ENCODE data around the gene FSTL4. TPM values are rescaled to one million over a fixed set of nuclear protein-coding genes. Genes with fewer than 3 reads are reported as not detected.

FSTL4 gene
- total and polyA plus RNA-seq, 4 donors: 0.42 TPM; not detected in 3

DNA sequence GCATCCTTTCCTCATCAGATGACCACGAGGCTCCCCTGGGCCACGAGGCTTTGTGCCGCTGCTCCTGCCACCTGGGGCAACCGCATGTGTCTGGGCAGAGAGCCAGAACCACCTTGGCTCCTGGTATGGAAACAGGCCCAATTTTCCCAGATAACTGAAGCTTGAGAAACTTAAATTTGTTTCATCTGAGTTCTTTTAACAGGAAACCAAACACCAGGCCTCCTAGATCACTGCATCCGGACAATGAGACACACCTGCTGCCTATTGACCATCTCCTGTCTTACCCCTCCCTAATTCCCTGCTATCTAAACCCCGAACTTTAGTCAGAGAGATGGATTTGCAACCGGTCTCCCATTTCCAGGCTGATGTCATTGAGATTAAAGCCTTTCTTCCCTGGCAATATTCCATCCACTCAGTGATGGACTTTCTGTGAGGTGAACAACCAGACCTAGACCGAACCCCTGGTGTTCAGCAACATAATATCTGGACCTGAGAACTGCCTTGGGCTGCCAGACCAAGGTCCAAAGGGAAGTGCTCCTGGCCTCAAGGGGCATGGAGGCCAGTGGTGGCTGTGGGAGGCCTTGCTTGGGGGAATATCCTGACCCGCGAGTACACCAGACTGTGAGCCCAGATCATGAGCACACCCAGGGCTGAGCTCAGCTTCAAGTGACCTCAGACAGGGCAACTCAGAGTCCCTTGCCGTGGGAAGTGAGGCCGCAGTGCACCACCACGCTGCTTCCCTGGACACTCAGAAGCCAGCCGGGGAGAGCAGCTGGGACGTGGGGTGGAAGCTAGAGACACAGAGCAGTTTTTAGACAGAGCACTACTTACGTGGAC, 360.8 kb downstream of the FSTL4 start:
- 80 to 81% methylated on average over 16 of the region's 16 CpGs for whole genome bisulfite sequencing, 2 donors
- Histone ChIP-seq H3K9me3 (ENCODE audit: control insufficient read depth, low read length) (no peaks in the 10 kb centered on the region), H3K36me3 (ENCODE audit: control insufficient read depth in 1 of 2, insufficient read depth in 2 of 2, low read length in 1 of 2) (no peaks in the 10 kb centered on the region), H3K27ac (ENCODE audit: low read depth in 1 of 2, low read length in 2 of 2) (no peak overlapping the region), H3K4me1 (ENCODE audit: control insufficient read depth in 1 of 2, insufficient read depth in 2 of 2, low read length in 2 of 2) (no peaks in the 10 kb centered on the region), H3K27me3 (ENCODE audit: control insufficient read depth in 1 of 2, insufficient read depth in 2 of 2, low read length in 1 of 2) (no peaks in the 10 kb centered on the region), H3K4me3 (ENCODE audit: low read length in 2 of 2) (no peak overlapping the region)
- peak in 1 of 2 donors; percentile 15 for DNase-seq
- intact Hi-C loops (cut with DNase I): loop anchor here in 1 of 2 donors (5.0 kb wide), 1 partner anchor 139 kb away; no protein-coding TSS in a partner anchor
- no peak for ATAC-seq (ENCODE audit: low FRiP score)

- no peak for ATAC-seq (ENCODE audit: low FRiP score)
- H3K4me3 ChIP-seq (ENCODE audit: low read length in 2 of 2): no peak overlapping the region
- no peaks in the 10 kb centered on the region for H3K9me3 ChIP-seq (ENCODE audit: control insufficient read depth, low read length)
- peak in 1 of 2 donors; percentile 9 for DNase-seq
- no peaks in the 10 kb centered on the region for H3K36me3 ChIP-seq (ENCODE audit: control insufficient read depth in 1 of 2, insufficient read depth in 2 of 2, low read length in 1 of 2)
- no peaks in the 10 kb centered on the region for H3K4me1 ChIP-seq (ENCODE audit: control insufficient read depth in 1 of 2, insufficient read depth in 2 of 2, low read length in 2 of 2)
- H3K27ac ChIP-seq (ENCODE audit: low read depth in 1 of 2, low read length in 2 of 2): no peak overlapping the region
- H3K27me3 ChIP-seq (ENCODE audit: control insufficient read depth in 1 of 2, insufficient read depth in 2 of 2, low read length in 1 of 2): no peaks in the 10 kb centered on the region
- intact Hi-C loops (cut with DNase I): loop anchor here in 1 of 2 donors (5.0 kb wide), 1 partner anchor 138 kb away; no protein-coding TSS in a partner anchor
- WGBS, 2 donors: 81 to 90% methylated on average over 10 of the region's 10 CpGs
These were observed 361.8 kb downstream of the FSTL4 start for GRCh38 chr5:133250527-133250926.

DNA sequence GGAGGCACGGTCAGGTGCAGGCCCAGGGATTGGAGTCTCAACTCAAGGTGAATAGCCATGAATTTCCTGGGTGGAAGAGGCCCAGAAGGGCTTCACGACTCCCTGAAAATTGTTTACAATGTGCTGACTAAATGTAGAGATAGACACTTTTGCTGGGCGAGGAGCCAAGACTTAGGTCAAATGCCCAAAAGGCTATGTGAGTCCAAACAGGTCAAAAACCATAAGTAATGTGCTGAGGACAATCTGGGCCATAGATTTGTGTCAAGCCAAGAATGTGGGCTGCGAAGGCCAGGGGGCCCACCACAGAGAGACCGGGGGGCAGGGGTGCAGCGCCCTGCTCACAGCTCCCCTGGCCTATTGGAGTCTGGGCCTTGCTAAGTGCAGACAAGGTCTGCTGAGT, 362.7 kb downstream of the FSTL4 start:
- ATAC-seq (ENCODE audit: low FRiP score) (no peak), DNase-seq (peak in 1 of 2 donors; percentile 19)
- Histone ChIP-seq H3K36me3 (ENCODE audit: control insufficient read depth in 1 of 2, insufficient read depth in 2 of 2, low read length in 1 of 2) (no peaks in the 10 kb centered on the region), H3K27ac (ENCODE audit: low read depth in 1 of 2, low read length in 2 of 2) (no peak overlapping the region), H3K27me3 (ENCODE audit: control insufficient read depth in 1 of 2, insufficient read depth in 2 of 2, low read length in 1 of 2) (no peaks in the 10 kb centered on the region), H3K4me1 (ENCODE audit: control insufficient read depth in 1 of 2, insufficient read depth in 2 of 2, low read length in 2 of 2) (no peaks in the 10 kb centered on the region), H3K9me3 (ENCODE audit: control insufficient read depth, low read length) (no peaks in the 10 kb centered on the region), H3K4me3 (ENCODE audit: low read length in 2 of 2) (no peak overlapping the region)
- intact Hi-C loops (cut with DNase I): no loop called here
- whole genome bisulfite sequencing, 2 donors: 78 to 79% methylated on average over 6 of the region's 6 CpGs

DNA sequence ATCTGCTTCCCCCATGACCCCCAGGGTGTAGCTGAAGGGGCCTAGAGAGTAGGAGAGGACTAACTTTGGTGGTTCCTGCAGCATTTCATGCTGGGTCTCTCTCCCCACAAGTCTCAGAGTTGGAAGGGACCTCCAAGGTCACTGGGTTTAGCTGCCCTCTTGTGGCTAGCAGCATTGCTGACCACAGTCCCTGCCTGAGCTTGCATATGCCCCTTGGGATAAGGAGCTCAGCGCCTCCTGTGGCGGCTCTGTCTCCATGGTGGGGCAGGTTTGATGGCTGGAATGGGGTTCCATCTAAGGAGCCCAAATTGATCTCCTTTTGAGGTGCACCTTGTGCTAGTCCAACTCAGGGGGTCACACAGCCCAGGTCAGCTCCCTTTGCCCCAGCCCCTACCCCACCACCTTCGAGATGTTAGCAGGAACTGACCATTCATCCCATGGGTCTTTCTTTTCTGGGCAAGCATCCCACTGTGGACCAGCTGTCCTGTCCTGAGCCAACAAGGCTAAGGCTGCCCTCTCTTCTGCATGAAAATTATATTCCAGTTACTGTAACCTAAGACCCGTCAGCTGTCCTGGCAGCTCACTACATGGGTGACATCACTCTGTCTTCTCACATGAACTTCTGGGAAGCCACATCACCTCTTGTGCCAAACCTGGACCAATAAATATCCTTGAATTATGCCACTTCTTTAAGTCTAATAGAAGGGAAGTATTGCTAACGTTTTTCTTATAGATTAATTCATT, 364.3 kb downstream of the FSTL4 start:
- Histone ChIP-seq H3K27ac (ENCODE audit: low read depth in 1 of 2, low read length in 2 of 2) (no peak overlapping the region), H3K4me1 (ENCODE audit: control insufficient read depth in 1 of 2, insufficient read depth in 2 of 2, low read length in 2 of 2) (no peaks in the 10 kb centered on the region), H3K4me3 (ENCODE audit: low read length in 2 of 2) (no peak overlapping the region), H3K36me3 (ENCODE audit: control insufficient read depth in 1 of 2, insufficient read depth in 2 of 2, low read length in 1 of 2) (no peaks in the 10 kb centered on the region), H3K27me3 (ENCODE audit: control insufficient read depth in 1 of 2, insufficient read depth in 2 of 2, low read length in 1 of 2) (no peaks in the 10 kb centered on the region), H3K9me3 (ENCODE audit: control insufficient read depth, low read length) (no peaks in the 10 kb centered on the region)
- peak; percentile 54 for ATAC-seq (ENCODE audit: low FRiP score)
- no peak for DNase-seq
- intact Hi-C loops (cut with DNase I): loop anchor here in 1 of 2 donors (2.0 kb wide), 1 partner anchor 135 kb away; no protein-coding TSS in a partner anchor
- WGBS, 2 donors: 64 to 75% methylated on average over 5 of the region's 5 CpGs

DNA sequence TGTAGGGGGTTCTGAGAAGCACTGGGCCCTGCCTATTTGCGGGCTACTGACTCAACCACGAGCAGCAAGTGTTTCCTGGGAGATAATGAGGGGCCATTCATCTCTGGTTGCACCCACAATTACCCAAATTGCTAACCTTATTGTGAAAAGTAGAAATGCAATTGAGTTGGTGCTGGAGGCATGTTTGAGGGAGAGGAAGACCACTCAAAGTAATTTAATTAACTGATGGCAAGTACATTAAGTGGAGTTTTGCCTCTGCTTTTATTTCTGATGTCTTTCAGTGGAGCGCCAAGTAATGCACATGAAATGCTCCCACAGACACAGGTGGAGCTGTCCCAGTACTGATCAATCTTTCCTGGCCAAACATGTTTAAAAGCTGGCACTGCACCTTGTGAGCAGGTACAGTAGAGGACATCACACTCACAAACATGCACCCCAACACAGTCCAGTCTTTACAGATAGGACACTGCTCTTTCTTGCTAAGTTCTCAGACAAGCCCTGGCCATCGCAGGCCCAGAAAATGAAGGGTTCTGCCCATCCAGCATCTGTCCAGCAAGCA, 365.1 kb downstream of the FSTL4 start:
- Histone ChIP-seq H3K4me1 (ENCODE audit: control insufficient read depth in 1 of 2, insufficient read depth in 2 of 2, low read length in 2 of 2) (no peaks in the 10 kb centered on the region), H3K36me3 (ENCODE audit: control insufficient read depth in 1 of 2, insufficient read depth in 2 of 2, low read length in 1 of 2) (no peaks in the 10 kb centered on the region), H3K4me3 (ENCODE audit: low read length in 2 of 2) (no peak overlapping the region), H3K9me3 (ENCODE audit: control insufficient read depth, low read length) (no peaks in the 10 kb centered on the region), H3K27ac (ENCODE audit: low read depth in 1 of 2, low read length in 2 of 2) (no peak overlapping the region), H3K27me3 (ENCODE audit: control insufficient read depth in 1 of 2, insufficient read depth in 2 of 2, low read length in 1 of 2) (no peaks in the 10 kb centered on the region)
- ATAC-seq (ENCODE audit: low FRiP score) (no peak), DNase-seq (no peak)
- WGBS, 2 donors: 88 to 92% methylated on average over 4 of the region's 4 CpGs
- intact Hi-C loops (cut with DNase I): loop anchor here in 1 of 2 donors (2.0 kb wide), 1 partner anchor 134 kb away; no protein-coding TSS in a partner anchor

- intact Hi-C loops (cut with DNase I): loop anchor here in 1 of 2 donors (2.0 kb wide), 1 partner anchor 134 kb away; no protein-coding TSS in a partner anchor
- Histone ChIP-seq H3K27me3 (ENCODE audit: control insufficient read depth in 1 of 2, insufficient read depth in 2 of 2, low read length in 1 of 2) (no peaks in the 10 kb centered on the region), H3K36me3 (ENCODE audit: control insufficient read depth in 1 of 2, insufficient read depth in 2 of 2, low read length in 1 of 2) (no peaks in the 10 kb centered on the region), H3K4me3 (ENCODE audit: low read length in 2 of 2) (no peak overlapping the region), H3K9me3 (ENCODE audit: control insufficient read depth, low read length) (no peaks in the 10 kb centered on the region), H3K4me1 (ENCODE audit: control insufficient read depth in 1 of 2, insufficient read depth in 2 of 2, low read length in 2 of 2) (no peaks in the 10 kb centered on the region), H3K27ac (ENCODE audit: low read depth in 1 of 2, low read length in 2 of 2) (no peak overlapping the region)
- ATAC-seq (ENCODE audit: low FRiP score) (no peak), DNase-seq (peak in 1 of 2 donors; percentile 31)
- WGBS, 2 donors: 84 to 86% methylated on average over 13 of the region's 13 CpGs
These were observed 365.8 kb downstream of the FSTL4 start for GRCh38 chr5:133246376-133247150.

- WGBS, 2 donors: 72 to 77% methylated on average over 12 of the region's 12 CpGs
- ATAC-seq (ENCODE audit: low FRiP score) (no peak), DNase-seq (peak in 1 of 2 donors; percentile 30)
- Histone ChIP-seq H3K27me3 (ENCODE audit: control insufficient read depth in 1 of 2, insufficient read depth in 2 of 2, low read length in 1 of 2) (no peaks in the 10 kb centered on the region), H3K4me1 (ENCODE audit: control insufficient read depth in 1 of 2, insufficient read depth in 2 of 2, low read length in 2 of 2) (no peaks in the 10 kb centered on the region), H3K4me3 (ENCODE audit: low read length in 2 of 2) (no peak overlapping the region), H3K36me3 (ENCODE audit: control insufficient read depth in 1 of 2, insufficient read depth in 2 of 2, low read length in 1 of 2) (no peaks in the 10 kb centered on the region), H3K27ac (ENCODE audit: low read depth in 1 of 2, low read length in 2 of 2) (no peak overlapping the region), H3K9me3 (ENCODE audit: control insufficient read depth, low read length) (no peaks in the 10 kb centered on the region)
- intact Hi-C loops (cut with DNase I): loop anchor here in 1 of 2 donors (2.0 kb wide), 1 partner anchor 133 kb away; no protein-coding TSS in a partner anchor
These were observed 366.3 kb downstream of the FSTL4 start for GRCh38 chr5:133246053-133246370.
